Skeletal muscle cell (primary cell): ENCODE data around the gene SERAC1.
A peak's percentile ranks its signal among the peaks of the same experiment; 100 is the strongest.

Experiments
- DNase-seq: peaks from one replicate; pipeline ENCODE4 v3.0.0-alpha.2; 2010; ENCODE audit warnings: low read depth
- H3K4me3 ChIP-seq: 2 replicates; pipeline ENCODE4 v1.5.1; 2011; ENCODE audit warnings: low read depth, mild to moderate bottlenecking, control low read depth, low read length, moderate library complexity

SERAC1 gene

GRCh38 chr6:158066136-158066781, 101.8 kb downstream of the SERAC1 start:
- H3K4me3 ChIP-seq, result no peak overlapping the region
- no peak for DNase-seq

- no peak overlapping the region for H3K4me3 ChIP-seq
- DNase-seq, result no peak
These were observed 103.3 kb downstream of the SERAC1 start for GRCh38 chr6:158064725-158065251.

GRCh38 chr6:158063736-158064135, 104.3 kb downstream of the SERAC1 start:
- H3K4me3 ChIP-seq, result no peak overlapping the region
- no peak for DNase-seq

GRCh38 chr6:158061709-158062461, 106.2 kb downstream of the SERAC1 start:
- no peak overlapping the region for H3K4me3 ChIP-seq
- no peak for DNase-seq

- no peak overlapping the region for H3K4me3 ChIP-seq
- DNase-seq, result no peak
These were observed 106.7 kb downstream of the SERAC1 start for GRCh38 chr6:158061361-158061708.

- no peak overlapping the region for H3K4me3 ChIP-seq
- DNase-seq, result peak; percentile 68
These were observed 107.4 kb downstream of the SERAC1 start for GRCh38 chr6:158060455-158061360.
